Neural cell (in vitro differentiated cells): ENCODE measurements around the gene ERC2. TPM values are rescaled to one million over a fixed set of nuclear protein-coding genes. Genes with fewer than 3 reads are reported as not detected.

Source experiments
- H2AFZ ChIP-seq: fragments of 200-600, 300-800 bp; sonication (generic), shearing (Covaris generic); 2 replicates; pipeline ENCODE4 v1.6.0; 2014; ENCODE audit warnings: low read depth, mild to moderate bottlenecking, antibody characterized with exemption, low read length, moderate library complexity
- H3F3A ChIP-seq: fragments of 200-600 bp; shearing (Covaris generic); 2 replicates; pipeline ENCODE4 v1.6.1; 2016; ENCODE audit warnings: mild to moderate bottlenecking, moderate library complexity, mixed read lengths, antibody characterized with exemption, low read length; ENCODE audit not compliant: insufficient read depth, poor library complexity, severe bottlenecking
- H3K27ac ChIP-seq: fragments of 200-600, 300-800 bp; sonication (generic), shearing (Covaris generic); 2 replicates; pipeline ENCODE4 v1.5.1; 2014; ENCODE audit warnings: mild to moderate bottlenecking, low read length, moderate library complexity
- H3K27me3 ChIP-seq: fragments of 300-800, 200-600 bp; sonication (generic), shearing (Covaris generic); 2 replicates; pipeline ENCODE4 v1.6.0; 2014; ENCODE audit warnings: mild to moderate bottlenecking, low read depth, low read length, moderate library complexity; ENCODE audit not compliant: insufficient read depth
- H3K36me3 ChIP-seq: fragments of 300-800, 200-600 bp; sonication (generic), shearing (Covaris generic); 2 replicates; pipeline ENCODE4 v1.5.1; 2014; ENCODE audit warnings: mild to moderate bottlenecking, antibody characterized with exemption, low read length, moderate library complexity; ENCODE audit not compliant: insufficient read depth
- H3K4me2 ChIP-seq: fragments of 300-800, 200-600 bp; sonication (generic), shearing (Covaris generic); 2 replicates; pipeline ENCODE4 v1.6.0; 2014; ENCODE audit warnings: mild to moderate bottlenecking, low read length
- H3K4me3 ChIP-seq: fragments of 300-800, 200-600 bp; sonication (generic), shearing (Covaris generic); 2 replicates; pipeline ENCODE4 v1.5.1; 2014; ENCODE audit warnings: mild to moderate bottlenecking, low read length, moderate library complexity
- H3K79me2 ChIP-seq: fragments of 200-600 bp; shearing (Covaris generic); replicated peaks from 2 replicates; pipeline ENCODE4 v1.6.0; 2014; ENCODE audit warnings: mild to moderate bottlenecking, low read length, moderate library complexity; ENCODE audit not compliant: insufficient read depth
- H3K9ac ChIP-seq: fragments of 300-800, 200-600 bp; sonication (generic), shearing (Covaris generic); 2 replicates; pipeline ENCODE4 v1.6.1; 2016; ENCODE audit warnings: mild to moderate bottlenecking, low read length, mixed read lengths
- H3K9me2 ChIP-seq: fragments of 200-600 bp; shearing (Covaris generic); 2 replicates; pipeline ENCODE4 v1.6.1; 2016; ENCODE audit warnings: mild to moderate bottlenecking, low read length, mixed read lengths; ENCODE audit not compliant: insufficient read depth
- H3K9me3 ChIP-seq: fragments of 200-600, 300-800 bp; sonication (generic), shearing (Covaris generic); 2 replicates; pipeline ENCODE4 v1.6.1; 2016; ENCODE audit warnings: mild to moderate bottlenecking, mixed run types, low read length, moderate library complexity, mixed read lengths
- H4K20me1 ChIP-seq: fragments of 200-600 bp; shearing (Covaris generic); 2 replicates; pipeline ENCODE4 v1.6.1; 2016; ENCODE audit warnings: mild to moderate bottlenecking, mixed run types; ENCODE audit not compliant: insufficient read depth
- CTCF ChIP-seq: fragments of 450-650 bp; IDR thresholded peaks from 2 replicates; pipeline ENCODE4 v1.5.1; 2014; ENCODE audit warnings: antibody characterized with exemption, mild to moderate bottlenecking, moderate library complexity; ENCODE audit not compliant: poor library complexity, severe bottlenecking
- EP300 ChIP-seq: fragments of 450-650 bp; conservative IDR thresholded peaks from 2 replicates; pipeline ENCODE4 v1.6.1; 2014; ENCODE audit warnings: antibody characterized with exemption, mild to moderate bottlenecking, moderate library complexity; ENCODE audit not compliant: poor library complexity, severe bottlenecking
- EZH2 ChIP-seq: fragments of 200-600, 300-800 bp; shearing (Covaris generic), sonication (generic); IDR thresholded peaks from 2 replicates; pipeline ENCODE4 v1.6.1; 2014; ENCODE audit warnings: antibody characterized with exemption, low read length, borderline replicate concordance, mild to moderate bottlenecking; ENCODE audit not compliant: insufficient read depth, poor library complexity, severe bottlenecking
- MXI1 ChIP-seq: fragments of 450-650 bp; conservative IDR thresholded peaks from 2 replicates; pipeline ENCODE4 v1.6.1; 2014; ENCODE audit warnings: antibody characterized with exemption, mild to moderate bottlenecking; ENCODE audit not compliant: poor library complexity, severe bottlenecking
- POLR2AphosphoS5 ChIP-seq: IDR thresholded peaks from 2 replicates; pipeline ENCODE4 v1.6.1; 2012
- RAD21 ChIP-seq: fragments of 450-650 bp; conservative IDR thresholded peaks from 2 replicates; pipeline ENCODE4 v1.6.1; 2014; ENCODE audit warnings: antibody characterized with exemption, mild to moderate bottlenecking, moderate library complexity
- REST ChIP-seq: IDR thresholded peaks from 2 replicates; pipeline ENCODE4 v1.6.1; 2012; ENCODE audit warnings: borderline replicate concordance
- SMC3 ChIP-seq: fragments of 450-650 bp; conservative IDR thresholded peaks from 2 replicates; pipeline ENCODE4 v1.6.1; 2014; ENCODE audit warnings: antibody characterized with exemption, mild to moderate bottlenecking, moderate library complexity; ENCODE audit not compliant: poor library complexity
- TAF1 ChIP-seq: IDR thresholded peaks from 2 replicates; pipeline ENCODE4 v1.6.1; 2012; ENCODE audit warnings: low read depth
- polyA plus RNA-seq: library from polyadenylated mRNA; depleted of rRNA; stranded (reverse); fragments of >200 nt; gene quantifications from 2 replicates; pipeline ENCODE4 v1.2.3, GENCODE V29; 2014

Gene ERC2
- polyA plus RNA-seq, 1 donor from 2014 or later: 60.4 TPM

GRCh38 chr3:56459104-56459496 is 9.2 kb downstream of the ERC2 start:
- Histone ChIP-seq H3K9ac (no peak overlapping the region), H3K27me3 (no peaks in the 10 kb centered on the region), H3K9me2 (no peaks in the 10 kb centered on the region), H3K4me3 (no peak overlapping the region), H3K9me3 (no peaks in the 10 kb centered on the region), H3K36me3 (peaks cover 3% of the 10 kb centered on the region), H3K4me2 (no peak overlapping the region), H2AFZ (no peak overlapping the region), H3F3A (no peaks in the 10 kb centered on the region), H4K20me1 (no peaks in the 10 kb centered on the region), H3K27ac (no peak overlapping the region), H3K79me2 (peaks cover 9% of the 10 kb centered on the region)
- no peak for TF ChIP-seq POLR2AphosphoS5
- TF ChIP-seq SMC3: no peak
- TF ChIP-seq EZH2: no peak
- no peak for TF ChIP-seq RAD21
- TF ChIP-seq EP300: no peak
- TF ChIP-seq CTCF: no peak
- TF ChIP-seq TAF1: no peak
- TF ChIP-seq REST: no peak
- TF ChIP-seq MXI1: no peak

- Histone ChIP-seq H3F3A (no peaks in the 10 kb centered on the region), H3K79me2 (peaks cover 9% of the 10 kb centered on the region), H3K9me2 (no peaks in the 10 kb centered on the region), H3K9ac (no peak overlapping the region), H3K4me2 (no peak overlapping the region), H3K27me3 (no peaks in the 10 kb centered on the region), H4K20me1 (no peaks in the 10 kb centered on the region), H3K27ac (no peak overlapping the region), H3K4me3 (no peak overlapping the region), H2AFZ (no peak overlapping the region), H3K9me3 (no peaks in the 10 kb centered on the region), H3K36me3 (peaks cover 3% of the 10 kb centered on the region)
- TF ChIP-seq EZH2: no peak
- TF ChIP-seq SMC3: no peak
- no peak for TF ChIP-seq EP300
- no peak for TF ChIP-seq REST
- no peak for TF ChIP-seq CTCF
- TF ChIP-seq RAD21: no peak
- TF ChIP-seq MXI1: no peak
- TF ChIP-seq TAF1: no peak
- TF ChIP-seq POLR2AphosphoS5: no peak
These were observed 9.7 kb downstream of the ERC2 start for GRCh38 chr3:56458496-56459103.
